Activated CD4-positive, alpha-beta T cell treated with anti-CD3 and anti-CD28 coated beads, Interleukin-2, Interleukin-4, amounts not matched to agents 100 ng/mL and 50 ng/mL, durations not matched to agents 16 hours and 8 hours (primary cell): ENCODE measurements around the gene EBI3.
"Not testable (repeated sequence)": the region's sequence is repeated elsewhere in the genome, so short reads cannot be mapped to it uniquely, and the experiment has no call there.

Experiments used
- DNase-seq: peaks from one replicate; pipeline ENCODE4 v3.0.0-alpha.2; 2020; ENCODE audit warnings: low spot score

Gene EBI3

GRCh38 chr19:4200940-4201542, 28.3 kb upstream of the EBI3 start:
- no peak for DNase-seq

GRCh38 chr19:4201798-4202197, 27.5 kb upstream of the EBI3 start:
- no peak for DNase-seq

GRCh38 chr19:4206818-4207484, 22.4 kb upstream of the EBI3 start:
- DNase-seq = no peak

- DNase-seq = no peak
Measured at GRCh38 chr19:4208385-4209094, 20.8 kb upstream of the EBI3 start.

GRCh38 chr19:4210166-4210731, 19.1 kb upstream of the EBI3 start:
- no peak for DNase-seq

GRCh38 chr19:4213116-4213515, 16.2 kb upstream of the EBI3 start:
- no peak for DNase-seq

GRCh38 chr19:4215807-4216206, 13.5 kb upstream of the EBI3 start:
- no peak for DNase-seq

- no peak for DNase-seq
Measured at GRCh38 chr19:4216846-4217245, 12.5 kb upstream of the EBI3 start.

GRCh38 chr19:4217429-4218264, 11.7 kb upstream of the EBI3 start:
- DNase-seq = no peak

GRCh38 chr19:4218523-4218922, 10.8 kb upstream of the EBI3 start:
- DNase-seq = not testable (repeated sequence)

- no peak for DNase-seq
Measured at GRCh38 chr19:4220188-4220587, 9.1 kb upstream of the EBI3 start.

GRCh38 chr19:4224470-4224869, 4.9 kb upstream of the EBI3 start:
- no peak for DNase-seq

- DNase-seq = no peak
Measured at GRCh38 chr19:4225885-4226284, 3.4 kb upstream of the EBI3 start.

GRCh38 chr19:4227771-4228170, 1.6 kb upstream of the EBI3 start:
- DNase-seq = no peak

- no peak for DNase-seq
Measured at GRCh38 chr19:4228765-4229178, 551 bp upstream of the EBI3 start.

GRCh38 chr19:4230237-4230636, 914 bp downstream of the EBI3 start:
- DNase-seq = not testable (repeated sequence)

GRCh38 chr19:4231521-4231920, 2.2 kb downstream of the EBI3 start:
- DNase-seq = not testable (repeated sequence)

- DNase-seq = not testable (repeated sequence)
Measured at GRCh38 chr19:4232139-4232538, 2.8 kb downstream of the EBI3 start.

- no peak for DNase-seq
Measured at GRCh38 chr19:4232614-4233281, 3.4 kb downstream of the EBI3 start.

GRCh38 chr19:4233282-4233853, 4.0 kb downstream of the EBI3 start:
- peak; percentile 82 for DNase-seq
